Adrenal gland (tissue), 12 donors: ENCODE data around the gene SPAST. TPM values are rescaled to one million over a fixed set of nuclear protein-coding genes. Genes with fewer than 3 reads are reported as not detected.
A peak's percentile ranks its signal among the peaks of the same experiment; 100 is the strongest.
"Not testable (repeated sequence)": the region's sequence is repeated elsewhere in the genome, so short reads cannot be mapped to it uniquely, and the experiment has no call there.

Experiments used
- DNase-seq, 7 donors: peaks; one replicate each; pipeline ENCODE4 v3.0.0-alpha.2; 2019 to 2020
- H3K27ac ChIP-seq, 5 donors: fragments of 200-600 bp; sonication (generic) in 4 of 5; 1 replicate in 3 of 5; 2 replicates in 2 of 5; pipeline versions ENCODE4 v1.5.1 to v1.8.0; 2016 to 2020; ENCODE audit warnings: mild to moderate bottlenecking in 1 of 5
- H3K27me3 ChIP-seq: fragments of 200-600 bp; 2 replicates; pipeline ENCODE4 v1.8.0; 2021
- H3K36me3 ChIP-seq, 2 donors: fragments of 200-600 bp; replicated peaks in 1 of 2; 1 replicate in 1 of 2; 2 replicates in 1 of 2; pipeline versions ENCODE4 v1.5.1 to v1.8.0; 2018 to 2022
- H3K4me1 ChIP-seq, 2 donors: fragments of 200-600 bp; replicated peaks in 1 of 2; 1 replicate in 1 of 2; 2 replicates in 1 of 2; pipeline versions ENCODE4 v1.5.1 to v1.8.0; 2018 to 2021
- H3K4me3 ChIP-seq, 4 donors: fragments of 200-600 bp; sonication (generic) in 3 of 4; one replicate each; pipeline ENCODE4 v1.5.1; 2016 to 2018
- H3K9me3 ChIP-seq, 3 donors: fragments of 200-600 bp; sonication (generic) in 1 of 3; replicated peaks in 1 of 3; 1 replicate in 2 of 3; 2 replicates in 1 of 3; pipeline versions ENCODE4 v1.5.1 to v1.8.0; 2016 to 2021
- CTCF ChIP-seq, 6 experiments: fragments of 450-650 bp in 4 of 6; fragments of 200-600 bp in 2 of 6; sonication (generic) in 1 of 6; IDR thresholded peaks; 1 replicate in 5 of 6; 2 replicates in 1 of 6; pipeline versions ENCODE4 v1.5.1 to v1.8.0; 2016 to 2021; ENCODE audit warnings: antibody characterized with exemption in 6 of 6, mild to moderate bottlenecking in 2 of 6, moderate library complexity in 1 of 6
- POLR2A ChIP-seq, 2 donors: fragments of 450-650 bp; IDR thresholded peaks; one replicate each; pipeline ENCODE4 v1.6.1; 2017; ENCODE audit warnings: antibody characterized with exemption in 2 of 2, mild to moderate bottlenecking in 2 of 2, moderate library complexity in 1 of 2
- WGBS, 4 donors: extraction: QIAGEN DNeasy Blood & Tissue Kit in 2 of 4; methylation state at CpG; one replicate each; pipeline versions ENCODE4 v1.1.5 to v1.1.7; 2013 to 2017; 5-methylcytosine and 5-hydroxymethylcytosine counted together
- intact Hi-C, 2 donors: fragments of 100-400 bp; cut with DNase I; formaldehyde crosslinking; loops; one replicate each; pipeline versions ENCODE4 v1.14.1 to v1.15.0; 2022 to 2023
- polyA plus RNA-seq, 3 donors: library from polyadenylated mRNA; stranded (reverse); fragments of 200-250 nt in 2 of 3; fragments of 350-450 nt in 1 of 3; fragmentation: Illumina TruSeq in 1 of 3; extraction: RNeasy Lipid Tissue Mini Kit (QIAGEN cat#74804) in 1 of 3; gene quantifications; one replicate each; pipeline ENCODE4 v1.2.3, GENCODE V29; 2013 to 2014
- total RNA-seq, 9 donors: library from RNA; depleted of rRNA in 4 of 9; stranded (reverse); fragments of >200 nt in 4 of 9; fragments of 120-200 nt in 1 of 9; fragmentation: NEBNext Ultra II Directional in 1 of 9; extraction: Animal tissue kit (Norgen Biotek cat#: 25700) in 1 of 9; gene quantifications; one replicate each; pipeline versions ENCODE4 v1.1.0 to v1.2.4, GENCODE V29; 2013 to 2023
- donor health status: healthy with polysubstance abuse.
- donor health status: Bipolar disorder and iron deficiency.
- donor health status: DM: yes; HTN: yes; CAD: no.
- donor health status: DM: no; HTN: no; CAD: no.
- donor health status: DM: no; HTN: no; CAD: no.
- donor health status: DM: yes; HTN: yes; CAD: no.

The SPAST gene
- total and polyA plus RNA-seq, 12 donors = 2.8 to 26.1 (median 15.2) TPM

- Histone ChIP-seq H3K9me3 (no peaks in the 10 kb centered on the region), H3K4me3 (peak within 1 kb of the TSS; percentile 59 to 95 (median 80)), H3K27me3 (no peaks in the 10 kb centered on the region), H3K27ac (peak within 1 kb of the TSS; percentile 18 to 92 (median 85)), H3K4me1 (peaks cover 5 to 7% of the 10 kb centered on the region in 2 donors), H3K36me3 (no peaks in the 10 kb centered on the region)
- TF ChIP-seq CTCF (IDR thresholded peaks at IDR 0.05) = no peak
- TF ChIP-seq POLR2A (IDR thresholded peaks at IDR 0.05) = peak; percentile 60 to 95
- intact Hi-C loops = no loop called here
- DNase-seq = peak; percentile 93 to 96 (median 94)
- WGBS, 4 donors = 0 to 2% (median 0%) methylated on average over 17 to 43 of the region's 43 CpGs
Observed at GRCh38 chr2:32039447-32040219, 23.7 kb upstream of the SPAST start, which contains the start of gene DPY30. Gene DPY30, minus strand, starts transcription at chr2:32039805. Its CDS starts 349 bp downstream, at chr2:32039456.

- H3K4me3 ChIP-seq = no peak overlapping the region
- intact Hi-C loops = no loop called here
- H3K27ac ChIP-seq = no peak overlapping the region
- TF ChIP-seq CTCF (IDR thresholded peaks at IDR 0.05) = no peak
- no peak for TF ChIP-seq POLR2A (IDR thresholded peaks at IDR 0.05)
- H3K36me3 ChIP-seq = no peaks in the 10 kb centered on the region
- no peak for DNase-seq
- no peaks in the 10 kb centered on the region for H3K27me3 ChIP-seq
- no peaks in the 10 kb centered on the region for H3K9me3 ChIP-seq
- peaks cover 5% of the 10 kb centered on the region in 2 donors for H3K4me1 ChIP-seq
- 71 to 76% (median 75%) methylated on average over 7 of the region's 7 CpGs for WGBS, 4 donors
Observed at GRCh38 chr2:32043561-32043960, 19.8 kb upstream of the SPAST start.

GRCh38 chr2:32051836-32052439 is 11.4 kb upstream of the SPAST start:
- no peak overlapping the region for H3K4me3 ChIP-seq
- intact Hi-C loops = no loop called here
- no peaks in the 10 kb centered on the region for H3K36me3 ChIP-seq
- no peak overlapping the region for H3K27ac ChIP-seq
- no peak for DNase-seq
- H3K9me3 ChIP-seq = no peaks in the 10 kb centered on the region
- H3K4me1 ChIP-seq = no peaks in the 10 kb centered on the region
- WGBS, 4 donors = 92 to 96% (median 95%) methylated on average over 11 of the region's 11 CpGs
- TF ChIP-seq POLR2A (IDR thresholded peaks at IDR 0.05) = no peak
- TF ChIP-seq CTCF (IDR thresholded peaks at IDR 0.05) = no peak
- no peaks in the 10 kb centered on the region for H3K27me3 ChIP-seq

DNA sequence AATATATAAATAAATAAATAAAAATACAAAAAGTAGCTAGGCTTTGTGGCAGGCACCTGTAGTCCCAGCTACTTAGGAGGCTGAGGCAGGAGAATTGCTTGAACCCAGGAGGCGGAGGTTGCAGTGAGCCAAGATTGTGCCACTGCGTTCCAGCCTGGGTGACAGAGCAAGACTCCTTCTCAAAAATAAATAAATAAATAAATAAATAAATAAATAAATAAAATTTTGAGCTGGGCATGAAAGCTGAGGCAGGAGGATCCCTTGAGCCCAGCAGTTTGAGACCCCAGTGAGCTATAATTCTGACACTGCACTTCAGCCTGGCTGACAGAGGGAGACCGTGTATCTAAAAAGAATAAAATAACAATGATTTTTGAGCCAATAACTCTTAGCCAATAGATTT is 8.8 kb upstream of the SPAST start:
- H3K27ac ChIP-seq, H3K4me1 ChIP-seq, H3K9me3 ChIP-seq, intact Hi-C loops, H3K27me3 ChIP-seq, H3K36me3 ChIP-seq, H3K4me3 ChIP-seq, DNase-seq: not testable (repeated sequence)
- 73 to 92% (median 75%) methylated on average over 3 of the region's 3 CpGs for WGBS, 4 donors
